Testis (tissue), 3 donors: ENCODE results near the gene EID2. TPM values are rescaled to one million over a fixed set of nuclear protein-coding genes. Genes with fewer than 3 reads are reported as not detected.

Experiments used
- DNase-seq: peaks from one replicate; pipeline ENCODE4 v3.0.0-alpha.2; 2019
- H3K27ac ChIP-seq, 2 donors: fragments of 200-600 bp; sonication (generic); one replicate each; pipeline ENCODE4 v1.5.1; 2019
- H3K27me3 ChIP-seq: fragments of 200-600 bp; sonication (generic); one replicate; pipeline ENCODE4 v1.5.1; 2019
- H3K36me3 ChIP-seq: fragments of 200-600 bp; sonication (generic); one replicate; pipeline ENCODE4 v1.5.1; 2017; ENCODE audit warnings: low read depth; ENCODE audit errors: missing control alignments
- H3K4me1 ChIP-seq: fragments of 200-600 bp; sonication (generic); one replicate; pipeline ENCODE4 v1.5.1; 2019
- H3K4me3 ChIP-seq, 2 donors: fragments of 200-600 bp; sonication (generic); one replicate each; pipeline ENCODE4 v1.5.1; 2017 to 2019
- H3K9me3 ChIP-seq: fragments of 200-600 bp; sonication (generic); one replicate; pipeline ENCODE4 v1.5.1; 2017
- POLR2A ChIP-seq: fragments of 450-650 bp; IDR thresholded peaks from one replicate; pipeline ENCODE4 v1.6.1; 2017; ENCODE audit warnings: antibody characterized with exemption, mild to moderate bottlenecking, moderate library complexity
- WGBS, 2 donors: methylation state at CpG; one replicate each; pipeline ENCODE4 v1.1.5; 2018; 5-methylcytosine and 5-hydroxymethylcytosine counted together
- intact Hi-C: fragments of 100-400 bp; cut with DNase I; formaldehyde crosslinking; loops from one replicate; pipeline ENCODE4 v1.15.1; 2023; ENCODE audit warnings: low total_unique reads
- polyA plus RNA-seq: library from polyadenylated mRNA; stranded (reverse); fragments of 350-450 nt; fragmentation: Illumina TruSeq; extraction: RNeasy Lipid Tissue Mini Kit (QIAGEN cat#74804); gene quantifications from one replicate; pipeline ENCODE4 v1.2.3, GENCODE V29; 2014; ENCODE audit warnings: low read depth, low replicate concordance; ENCODE audit not compliant: insufficient read depth
- total RNA-seq, 2 donors: library from RNA; depleted of rRNA; stranded (reverse); fragments of >200 nt; gene quantifications; one replicate each; pipeline ENCODE4 v1.2.3, GENCODE V29; 2016
- TF ChIP-seq, protein P1 (sequence below), 3 experiments: fragments of 450-650 bp in 2 of 3; fragments of 200-600 bp in 1 of 3; sonication (generic) in 1 of 3; IDR thresholded peaks; one replicate each; pipeline ENCODE4 v1.5.1; 2016 to 2019; ENCODE audit warnings: antibody characterized with exemption in 3 of 3, mild to moderate bottlenecking in 2 of 3, moderate library complexity in 1 of 3

Gene EID2
- total and polyA plus RNA-seq, 3 donors from 2014 or later: 15.0 to 26.7 (median 23.9) TPM

DNA sequence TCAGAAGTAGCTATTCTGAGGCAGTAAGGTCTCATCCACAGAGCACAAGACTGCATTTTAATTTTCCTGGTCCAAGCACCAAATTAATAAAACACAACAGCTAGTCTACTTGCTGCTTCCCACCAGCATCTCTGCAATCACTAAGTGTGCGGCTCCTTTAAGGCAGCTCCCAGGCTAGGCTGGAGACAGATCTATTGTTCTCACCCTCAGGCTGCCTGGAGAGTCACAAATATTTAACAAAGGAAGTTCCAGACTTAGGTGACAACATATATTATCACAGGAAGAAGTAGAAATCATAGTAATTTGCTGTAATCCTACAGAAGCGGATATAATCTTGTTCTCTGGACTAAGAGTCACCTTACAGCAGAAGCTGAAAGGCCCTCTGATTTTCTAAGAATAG, 2.2 kb upstream of the EID2 start:
- H3K4me1 ChIP-seq: peaks cover 16% of the 10 kb centered on the region
- 59 to 71% methylated on average over 2 of the region's 2 CpGs for WGBS, 2 donors
- no peak overlapping the region for H3K27ac ChIP-seq
- H3K4me3 ChIP-seq: no peak overlapping the region
- H3K9me3 ChIP-seq: no peaks in the 10 kb centered on the region
- DNase-seq: no peak
- TF ChIP-seq, protein P1, sequence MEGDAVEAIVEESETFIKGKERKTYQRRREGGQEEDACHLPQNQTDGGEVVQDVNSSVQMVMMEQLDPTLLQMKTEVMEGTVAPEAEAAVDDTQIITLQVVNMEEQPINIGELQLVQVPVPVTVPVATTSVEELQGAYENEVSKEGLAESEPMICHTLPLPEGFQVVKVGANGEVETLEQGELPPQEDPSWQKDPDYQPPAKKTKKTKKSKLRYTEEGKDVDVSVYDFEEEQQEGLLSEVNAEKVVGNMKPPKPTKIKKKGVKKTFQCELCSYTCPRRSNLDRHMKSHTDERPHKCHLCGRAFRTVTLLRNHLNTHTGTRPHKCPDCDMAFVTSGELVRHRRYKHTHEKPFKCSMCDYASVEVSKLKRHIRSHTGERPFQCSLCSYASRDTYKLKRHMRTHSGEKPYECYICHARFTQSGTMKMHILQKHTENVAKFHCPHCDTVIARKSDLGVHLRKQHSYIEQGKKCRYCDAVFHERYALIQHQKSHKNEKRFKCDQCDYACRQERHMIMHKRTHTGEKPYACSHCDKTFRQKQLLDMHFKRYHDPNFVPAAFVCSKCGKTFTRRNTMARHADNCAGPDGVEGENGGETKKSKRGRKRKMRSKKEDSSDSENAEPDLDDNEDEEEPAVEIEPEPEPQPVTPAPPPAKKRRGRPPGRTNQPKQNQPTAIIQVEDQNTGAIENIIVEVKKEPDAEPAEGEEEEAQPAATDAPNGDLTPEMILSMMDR (IDR thresholded peaks at IDR 0.05): no peak
- no peaks in the 10 kb centered on the region for H3K36me3 ChIP-seq
- intact Hi-C loops: no loop called here
- no peaks in the 10 kb centered on the region for H3K27me3 ChIP-seq

DNA sequence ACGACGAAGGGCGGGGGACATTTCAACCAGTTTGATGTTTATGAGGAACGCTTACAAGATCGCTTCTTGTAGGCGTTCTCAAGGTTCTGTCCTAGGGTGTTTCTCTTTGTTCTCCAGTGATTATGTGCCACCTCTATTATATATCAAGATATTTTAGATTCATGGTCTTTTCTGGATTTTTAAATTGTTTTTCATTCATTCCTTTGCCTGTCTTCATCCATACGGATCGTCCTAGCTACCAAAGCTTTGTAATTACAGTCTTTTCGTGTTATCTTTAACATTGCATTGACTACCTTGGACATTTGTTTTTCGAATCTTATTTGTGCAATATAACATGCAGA, 342 bp upstream of the EID2 start:
- DNase-seq: no peak
- Histone ChIP-seq H3K4me1 (peaks cover 16% of the 10 kb centered on the region), H3K27me3 (no peaks in the 10 kb centered on the region), H3K9me3 (no peaks in the 10 kb centered on the region), H3K36me3 (no peaks in the 10 kb centered on the region), H3K4me3 (peak overlapping the region; percentile 77 to 92), H3K27ac (peak overlapping the region; percentile 91 to 99)
- intact Hi-C loops: no loop called here
- 1 to 3% methylated on average over 10 of the region's 10 CpGs for WGBS, 2 donors
- TF ChIP-seq, protein P1 (IDR thresholded peaks at IDR 0.05): no peak
- TF ChIP-seq POLR2A: no peak

DNA sequence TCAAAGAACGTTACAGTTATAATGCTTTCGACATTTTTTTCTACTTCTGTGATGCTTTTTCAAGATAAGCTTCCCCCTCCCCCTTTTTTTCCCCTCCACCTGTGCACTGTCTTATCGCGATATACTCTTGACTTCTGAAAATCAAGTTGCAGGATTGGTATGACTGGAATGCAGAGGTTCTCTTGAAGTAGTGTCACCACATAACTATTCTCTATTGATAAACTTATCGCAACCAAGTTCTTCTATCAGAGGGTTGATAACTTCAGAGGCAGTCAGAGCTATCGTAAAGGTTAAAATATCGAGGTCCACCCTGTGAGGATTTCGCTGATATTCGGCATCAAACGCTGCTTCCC, 820 bp downstream of the EID2 start:
- no peaks in the 10 kb centered on the region for H3K9me3 ChIP-seq
- intact Hi-C loops: loop anchor here (10.0 kb wide), 1 partner anchor 114 kb away; no protein-coding TSS in a partner anchor
- no peak for TF ChIP-seq POLR2A
- TF ChIP-seq, protein P1 (IDR thresholded peaks at IDR 0.05): no peak
- peak overlapping the region; percentile 91 to 99 for H3K27ac ChIP-seq
- peaks cover 16% of the 10 kb centered on the region for H3K4me1 ChIP-seq
- no peaks in the 10 kb centered on the region for H3K36me3 ChIP-seq
- no peaks in the 10 kb centered on the region for H3K27me3 ChIP-seq
- H3K4me3 ChIP-seq: peak overlapping the region; percentile 77 to 92
- WGBS, 2 donors: 1% methylated on average over 10 of the region's 10 CpGs
- no peak for DNase-seq

GRCh38 chr19:39533791-39534190, 6.2 kb downstream of the EID2 start:
- Histone ChIP-seq H3K27me3 (no peaks in the 10 kb centered on the region), H3K27ac (no peak overlapping the region), H3K4me1 (peaks cover 18% of the 10 kb centered on the region), H3K4me3 (no peak overlapping the region), H3K9me3 (no peaks in the 10 kb centered on the region), H3K36me3 (no peaks in the 10 kb centered on the region)
- DNase-seq: no peak
- TF ChIP-seq, protein P1 (IDR thresholded peaks at IDR 0.05): no peak
- TF ChIP-seq POLR2A: no peak
- intact Hi-C loops: loop anchor here (10.0 kb wide), 1 partner anchor 109 kb away; no protein-coding TSS in a partner anchor
- 61 to 86% methylated on average over 3 of the region's 3 CpGs for WGBS, 2 donors

- no peak for TF ChIP-seq POLR2A
- TF ChIP-seq, protein P1 (IDR thresholded peaks at IDR 0.05): no peak
- no peak overlapping the region for H3K27ac ChIP-seq
Observed at GRCh38 chr19:39533003-39533512, 6.9 kb downstream of the EID2 start.

More at GRCh38 chr19:39533003-39533512, 6.9 kb downstream of the EID2 start:
- Histone ChIP-seq H3K4me1 (peaks cover 12% of the 10 kb centered on the region), H3K4me3 (peak overlapping the region; percentile 84 to 96), H3K27me3 (no peaks in the 10 kb centered on the region), H3K36me3 (no peaks in the 10 kb centered on the region), H3K9me3 (no peaks in the 10 kb centered on the region)
- intact Hi-C loops: loop anchor here (10.0 kb wide), 1 partner anchor 108 kb away; no protein-coding TSS in a partner anchor
- no peak for DNase-seq
- 11 to 17% methylated on average over 12 of the region's 12 CpGs for WGBS, 2 donors
